B cell (primary cell): ENCODE measurements around the gene IMMP2L.

Experiments
- EZH2 ChIP-seq: IDR thresholded peaks from 2 replicates; pipeline ENCODE4 v1.6.1; 2012; ENCODE audit warnings: borderline replicate concordance, low read depth, mild to moderate bottlenecking, moderate library complexity, low read length; ENCODE audit not compliant: insufficient read depth, poor library complexity, severe bottlenecking
- TF ChIP-seq, protein P1 (sequence below): fragments of 200-600 bp; IDR thresholded peaks from one replicate; pipeline ENCODE4 v1.8.0; 2022; ENCODE audit warnings: antibody characterized with exemption, mild to moderate bottlenecking

DNA sequence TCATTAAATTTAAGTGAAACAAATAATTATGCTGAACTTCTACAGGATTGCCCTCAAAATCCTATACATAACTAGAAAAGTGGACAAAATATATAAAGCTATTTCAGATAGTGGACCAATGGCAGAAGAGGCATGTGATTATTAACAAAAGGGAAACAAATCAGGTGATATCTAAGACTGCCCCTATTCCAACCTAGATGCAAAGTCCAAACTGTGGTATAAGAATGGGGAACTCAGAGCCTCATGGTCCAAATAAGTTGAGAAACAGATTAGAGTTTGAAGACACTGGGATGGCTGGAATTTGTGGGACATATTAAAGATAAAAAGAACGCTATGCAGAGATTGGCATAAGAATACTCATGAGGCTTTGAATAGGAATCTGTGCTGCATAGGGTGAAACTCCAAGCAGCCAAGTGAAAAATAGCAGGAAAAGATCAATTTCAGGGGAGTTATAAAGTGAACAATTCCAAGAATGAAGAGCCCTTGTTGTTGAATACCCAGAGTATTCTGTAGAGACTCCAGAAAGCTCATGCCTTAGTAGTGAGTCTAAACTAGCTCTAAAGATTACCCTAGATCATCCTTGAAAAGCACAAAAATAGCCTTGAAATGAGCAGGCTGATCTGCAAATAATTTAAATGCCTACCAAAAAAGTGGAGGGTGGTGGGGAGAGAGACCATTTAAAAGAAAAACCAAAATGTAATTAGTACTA is 152.4 kb downstream of the IMMP2L start:
- TF ChIP-seq, protein P1, sequence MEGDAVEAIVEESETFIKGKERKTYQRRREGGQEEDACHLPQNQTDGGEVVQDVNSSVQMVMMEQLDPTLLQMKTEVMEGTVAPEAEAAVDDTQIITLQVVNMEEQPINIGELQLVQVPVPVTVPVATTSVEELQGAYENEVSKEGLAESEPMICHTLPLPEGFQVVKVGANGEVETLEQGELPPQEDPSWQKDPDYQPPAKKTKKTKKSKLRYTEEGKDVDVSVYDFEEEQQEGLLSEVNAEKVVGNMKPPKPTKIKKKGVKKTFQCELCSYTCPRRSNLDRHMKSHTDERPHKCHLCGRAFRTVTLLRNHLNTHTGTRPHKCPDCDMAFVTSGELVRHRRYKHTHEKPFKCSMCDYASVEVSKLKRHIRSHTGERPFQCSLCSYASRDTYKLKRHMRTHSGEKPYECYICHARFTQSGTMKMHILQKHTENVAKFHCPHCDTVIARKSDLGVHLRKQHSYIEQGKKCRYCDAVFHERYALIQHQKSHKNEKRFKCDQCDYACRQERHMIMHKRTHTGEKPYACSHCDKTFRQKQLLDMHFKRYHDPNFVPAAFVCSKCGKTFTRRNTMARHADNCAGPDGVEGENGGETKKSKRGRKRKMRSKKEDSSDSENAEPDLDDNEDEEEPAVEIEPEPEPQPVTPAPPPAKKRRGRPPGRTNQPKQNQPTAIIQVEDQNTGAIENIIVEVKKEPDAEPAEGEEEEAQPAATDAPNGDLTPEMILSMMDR, result no peak
- no peak for TF ChIP-seq EZH2
